ENCODE results near the gene GGA1. TPM values are rescaled to one million over a fixed set of nuclear protein-coding genes. Genes with fewer than 3 reads are reported as not detected.

The GGA1 gene
- total RNA-seq, 2 experiments from 2014 or later: 57.0 to 60.9 TPM

- Histone ChIP-seq H3K4me3 (ENCODE audit: low read length) (peak overlapping the region; percentile 36), H3K27ac (ENCODE audit: low read depth in 1 of 2, low read length in 2 of 2) (peak overlapping the region; percentile 74 to 76), H3K4me1 (ENCODE audit: insufficient read depth, low read length) (peaks cover 82% of the 10 kb centered on the region), H3K9me3 (ENCODE audit: control insufficient read depth in 1 of 2, insufficient read depth in 1 of 2, low read length in 2 of 2) (no peaks in the 10 kb centered on the region), H3K27me3 (ENCODE audit: control insufficient read depth in 1 of 2, insufficient read depth in 2 of 2, low read length in 2 of 2) (no peaks in the 10 kb centered on the region), H3K36me3 (ENCODE audit: insufficient read depth, low read length) (peaks cover 46% of the 10 kb centered on the region)
- peak overlapping the region; percentile 90 for H3K27ac Mint-ChIP-seq
- H3K36me3 Mint-ChIP-seq (ENCODE audit: low read depth): peaks cover 11% of the 10 kb centered on the region
- intact Hi-C loops (cut with DNase I, micrococcal nuclease): no loop called here
- ATAC-seq (ENCODE audit: poor library complexity): peak; percentile 81
- H3K4me3 Mint-ChIP-seq: peak overlapping the region; percentile 79
- peaks cover 54% of the 10 kb centered on the region for H3K4me1 Mint-ChIP-seq (ENCODE audit: low read depth)
- ChIA-PET CTCF (interaction anchor here (3.6 to 8.6 kb wide), 2 partner anchors 16 to 54 kb away, joined by 19 to 49 read pairs; no protein-coding TSS in a partner anchor), POLR2A (interaction anchor here (0.6 to 5.4 kb wide), 16 partner anchors 8 to 1773 kb away, joined by 3 to 107 read pairs (median 5); partner anchors contain the start of genes GGA1, LGALS1, NOL12 and PDXP)
- H3K27me3 Mint-ChIP-seq: no peaks in the 10 kb centered on the region
- TF ChIP-seq CTCF (IDR thresholded peaks at IDR 0.05): no peak
- H3K9me3 Mint-ChIP-seq: no peaks in the 10 kb centered on the region
- peak in 12 of 14 experiments; percentile 44 to 83 (median 63) for DNase-seq
These were observed 18.9 kb downstream of the GGA1 start for GRCh38 chr22:37627545-37627944.

GRCh38 chr22:37628830-37629229, 20.2 kb downstream of the GGA1 start:
- H3K27ac ChIP-seq (ENCODE audit: low read depth in 1 of 2, low read length in 2 of 2): peak overlapping the region; percentile 74 to 76
- H3K36me3 ChIP-seq (ENCODE audit: insufficient read depth, low read length): peaks cover 39% of the 10 kb centered on the region
- peaks cover 85% of the 10 kb centered on the region for H3K4me1 ChIP-seq (ENCODE audit: insufficient read depth, low read length)
- CTCF ChIA-PET: interaction anchor here (1.3 to 8.6 kb wide), 3 partner anchors 8 to 53 kb away, joined by 3 to 49 read pairs (median 19); no protein-coding TSS in a partner anchor
- TF ChIP-seq CTCF (IDR thresholded peaks at IDR 0.05): no peak
- Mint-ChIP-seq H3K36me3 (ENCODE audit: low read depth) (peaks cover 7% of the 10 kb centered on the region), H3K27me3 (no peaks in the 10 kb centered on the region), H3K4me3 (no peak overlapping the region), H3K4me1 (ENCODE audit: low read depth) (peaks cover 59% of the 10 kb centered on the region), H3K27ac (peak overlapping the region; percentile 90), H3K9me3 (no peaks in the 10 kb centered on the region)
- POLR2A ChIA-PET: interaction anchor here (0.7 to 5.4 kb wide), 7 partner anchors 9 to 384 kb away, joined by 3 to 107 read pairs (median 29); partner anchors contain the start of genes ANKRD54, GGA1, LGALS1 and PDXP
- intact Hi-C loops (cut with DNase I, micrococcal nuclease): no loop called here
- no peaks in the 10 kb centered on the region for H3K27me3 ChIP-seq (ENCODE audit: control insufficient read depth in 1 of 2, insufficient read depth in 2 of 2, low read length in 2 of 2)
- H3K4me3 ChIP-seq (ENCODE audit: low read length): no peak overlapping the region
- H3K9me3 ChIP-seq (ENCODE audit: control insufficient read depth in 1 of 2, insufficient read depth in 1 of 2, low read length in 2 of 2): no peaks in the 10 kb centered on the region
- no peak for ATAC-seq (ENCODE audit: poor library complexity)
- no peak for DNase-seq

GRCh38 chr22:37629928-37630327, 21.3 kb downstream of the GGA1 start:
- Histone ChIP-seq H3K36me3 (ENCODE audit: insufficient read depth, low read length) (peaks cover 34% of the 10 kb centered on the region), H3K27me3 (ENCODE audit: control insufficient read depth in 1 of 2, insufficient read depth in 2 of 2, low read length in 2 of 2) (no peaks in the 10 kb centered on the region), H3K9me3 (ENCODE audit: control insufficient read depth in 1 of 2, insufficient read depth in 1 of 2, low read length in 2 of 2) (no peaks in the 10 kb centered on the region), H3K4me1 (ENCODE audit: insufficient read depth, low read length) (peaks cover 85% of the 10 kb centered on the region), H3K27ac (ENCODE audit: low read depth in 1 of 2, low read length in 2 of 2) (peak overlapping the region in 1 of 2 donors; percentile 76), H3K4me3 (ENCODE audit: low read length) (no peak overlapping the region)
- H3K4me1 Mint-ChIP-seq (ENCODE audit: low read depth): peaks cover 62% of the 10 kb centered on the region
- H3K27me3 Mint-ChIP-seq: no peaks in the 10 kb centered on the region
- ATAC-seq (ENCODE audit: poor library complexity) (no peak), DNase-seq (no peak)
- intact Hi-C loops (cut with DNase I, micrococcal nuclease): no loop called here
- H3K36me3 Mint-ChIP-seq (ENCODE audit: low read depth): peaks cover 10% of the 10 kb centered on the region
- no peak for TF ChIP-seq CTCF (IDR thresholded peaks at IDR 0.05)
- no peak overlapping the region for H3K4me3 Mint-ChIP-seq
- CTCF ChIA-PET: interaction anchor here (2.1 to 8.6 kb wide), 2 partner anchors 13 to 23 kb away, joined by 7 to 49 read pairs; no protein-coding TSS in a partner anchor
- POLR2A ChIA-PET: interaction anchor here (5.2 to 5.4 kb wide), 2 partner anchors 10 to 29 kb away, joined by 43 to 107 read pairs; partner anchors contain the start of genes PDXP and SH3BP1
- H3K27ac Mint-ChIP-seq: no peak overlapping the region
- H3K9me3 Mint-ChIP-seq: no peaks in the 10 kb centered on the region
